ENCODE measurements around the gene ATP7B.

Gene ATP7B

DNA sequence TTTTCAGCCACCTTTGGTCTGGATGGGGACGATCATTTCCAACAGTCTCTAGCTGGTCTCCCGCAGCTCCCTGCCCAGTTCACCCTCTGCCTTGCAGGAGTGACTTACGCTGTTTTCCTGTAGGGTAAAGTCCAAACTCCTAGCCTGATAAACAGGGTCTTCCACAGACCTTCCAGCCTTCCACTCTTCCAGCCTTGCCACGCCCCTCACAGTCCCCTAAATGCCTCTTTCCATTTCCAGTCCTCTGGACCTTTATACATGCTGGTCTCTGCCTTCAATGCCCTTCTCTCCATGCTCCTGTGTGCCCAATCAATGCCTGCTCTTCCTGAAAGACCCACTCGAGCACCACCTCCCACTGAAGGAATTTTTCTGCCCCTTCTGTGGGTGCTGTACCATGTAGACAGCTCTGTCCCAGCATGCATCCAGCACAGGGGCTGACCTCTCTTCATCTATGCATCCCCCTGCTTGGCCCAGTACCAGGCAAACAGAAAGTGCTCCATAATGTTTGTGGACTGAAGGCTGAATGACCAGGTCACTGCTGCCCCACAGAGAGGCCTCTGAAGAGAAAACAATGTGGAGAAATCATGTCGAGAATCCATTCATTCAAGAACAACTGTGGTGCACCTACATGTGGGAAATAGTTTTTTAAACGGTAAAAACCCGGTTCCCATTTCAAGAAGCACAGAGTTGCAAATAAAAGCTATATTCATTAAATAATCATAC, 4.6 kb downstream of the ATP7B start:
- no peak overlapping the region for H3K9ac ChIP-seq (ENCODE audit: low read depth, low read length)
- H3K9me3 ChIP-seq (ENCODE audit: insufficient read depth, low read depth, low read length) = no peaks in the 10 kb centered on the region
- H3K27ac ChIP-seq (ENCODE audit: low read depth, low read length) = no peak overlapping the region
- WGBS = 89% methylated on average over 8 of the region's 8 CpGs
- peaks cover 26% of the 10 kb centered on the region for H3K27me3 ChIP-seq (ENCODE audit: insufficient read depth, low read length)
- no peaks in the 10 kb centered on the region for H3K4me1 ChIP-seq (ENCODE audit: insufficient read depth, low read length)
- no peaks in the 10 kb centered on the region for H3K36me3 ChIP-seq (ENCODE audit: insufficient read depth, low read length)
- no peak overlapping the region for H3K4me3 ChIP-seq (ENCODE audit: low read length)

DNA sequence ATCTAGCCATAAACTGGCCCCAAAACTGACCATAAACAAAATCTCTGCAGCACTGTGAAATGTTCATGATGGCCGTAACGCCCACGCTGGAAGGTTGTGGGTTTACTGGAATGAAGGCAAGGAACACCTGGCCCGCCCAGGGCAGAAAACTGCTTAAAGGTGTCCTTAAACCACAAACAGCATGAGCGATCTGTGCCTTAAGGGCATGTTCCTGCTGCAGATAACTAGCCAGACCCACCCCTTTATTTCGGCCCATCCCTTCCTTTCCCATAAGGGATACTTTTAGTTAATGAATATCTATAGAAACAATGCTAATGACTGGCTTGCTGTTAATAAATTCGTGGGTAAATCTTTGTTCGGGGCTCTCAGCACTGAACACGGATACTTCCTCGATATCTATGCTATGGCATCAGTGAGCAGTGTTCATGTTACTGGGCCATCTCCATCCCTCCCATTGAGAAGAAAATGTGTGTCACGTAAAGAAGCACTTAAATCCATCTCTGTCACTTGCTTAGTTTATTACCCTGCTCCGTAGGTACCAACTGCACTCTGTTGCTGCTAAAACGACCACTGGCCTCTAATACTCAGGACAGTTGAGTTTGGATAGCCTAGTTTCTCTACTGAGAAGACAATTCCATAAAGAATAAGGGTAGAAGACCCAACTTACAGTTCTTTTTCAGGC, 5.3 kb downstream of the ATP7B start:
- 91% methylated on average over 12 of the region's 13 CpGs for WGBS
- Histone ChIP-seq H3K9ac (ENCODE audit: low read depth, low read length) (no peak overlapping the region), H3K27me3 (ENCODE audit: insufficient read depth, low read length) (peaks cover 21% of the 10 kb centered on the region), H3K27ac (ENCODE audit: low read depth, low read length) (no peak overlapping the region), H3K36me3 (ENCODE audit: insufficient read depth, low read length) (no peaks in the 10 kb centered on the region), H3K4me3 (ENCODE audit: low read length) (no peak overlapping the region), H3K4me1 (ENCODE audit: insufficient read depth, low read length) (peaks cover 3% of the 10 kb centered on the region; the same call in 1 of the 2 replicates), H3K9me3 (ENCODE audit: insufficient read depth, low read depth, low read length) (no peaks in the 10 kb centered on the region)

DNA sequence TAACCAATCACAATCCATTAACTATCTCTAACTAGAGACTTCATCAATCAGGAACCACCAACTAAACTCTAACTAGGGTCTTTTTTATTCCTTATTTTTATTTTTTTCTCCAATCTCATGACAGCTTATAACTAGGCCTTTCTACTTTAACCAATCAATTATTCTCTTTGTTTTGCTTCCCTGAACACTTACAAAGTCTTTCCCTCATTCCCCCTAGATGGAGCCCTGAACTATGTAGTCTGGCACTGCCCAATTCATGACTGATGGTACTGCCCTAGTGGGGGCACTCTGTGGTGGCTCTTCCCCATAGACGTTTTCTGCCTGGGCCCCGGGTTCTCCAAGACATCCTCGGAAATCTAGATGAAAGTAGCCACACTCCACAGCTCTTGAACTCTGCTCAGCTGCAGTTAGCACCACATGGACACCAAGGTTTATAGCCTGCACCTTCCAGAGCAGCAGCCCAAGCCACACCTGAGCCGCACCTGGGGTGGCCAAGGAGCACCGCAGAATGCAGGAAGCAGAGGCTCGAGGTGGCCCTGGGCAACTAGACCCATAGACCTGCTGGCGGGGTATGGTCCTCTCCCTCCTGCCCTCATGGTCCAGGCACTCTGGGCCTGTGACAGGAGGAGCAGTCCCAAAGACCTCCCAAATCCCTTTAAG, 6.6 kb downstream of the ATP7B start:
- 95% methylated on average over 7 of the region's 7 CpGs for WGBS
- Histone ChIP-seq H3K27ac (ENCODE audit: low read depth, low read length) (no peak overlapping the region), H3K9me3 (ENCODE audit: insufficient read depth, low read depth, low read length) (no peaks in the 10 kb centered on the region), H3K36me3 (ENCODE audit: insufficient read depth, low read length) (no peaks in the 10 kb centered on the region), H3K9ac (ENCODE audit: low read depth, low read length) (no peak overlapping the region), H3K4me1 (ENCODE audit: insufficient read depth, low read length) (peaks cover 3% of the 10 kb centered on the region; the same call in 1 of the 2 replicates), H3K4me3 (ENCODE audit: low read length) (no peak overlapping the region), H3K27me3 (ENCODE audit: insufficient read depth, low read length) (peaks cover 8% of the 10 kb centered on the region)

DNA sequence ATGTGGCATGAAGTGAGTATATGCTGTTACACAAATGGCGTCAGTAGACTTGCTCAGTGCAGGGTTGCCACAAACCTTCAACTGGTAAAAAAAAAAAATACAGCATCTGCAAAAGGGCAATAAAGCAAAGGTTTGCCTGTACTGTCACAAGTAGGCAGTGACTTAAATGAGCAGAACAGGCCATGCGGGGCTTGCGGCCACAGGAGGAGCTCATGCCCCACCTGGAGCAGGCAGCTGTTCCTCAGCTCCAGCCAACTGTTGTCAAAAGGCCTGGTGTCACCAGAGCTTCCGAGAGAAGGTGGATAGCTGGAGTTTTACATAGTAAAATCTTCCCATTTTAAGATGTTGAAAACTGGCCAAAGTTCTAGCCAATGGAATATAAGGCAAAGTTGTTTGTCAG, 7.7 kb downstream of the ATP7B start:
- Histone ChIP-seq H3K36me3 (ENCODE audit: insufficient read depth, low read length) (no peaks in the 10 kb centered on the region), H3K4me3 (ENCODE audit: low read length) (no peak overlapping the region), H3K4me1 (ENCODE audit: insufficient read depth, low read length) (peaks cover 14% of the 10 kb centered on the region), H3K9ac (ENCODE audit: low read depth, low read length) (no peak overlapping the region), H3K27me3 (ENCODE audit: insufficient read depth, low read length) (no peaks in the 10 kb centered on the region), H3K27ac (ENCODE audit: low read depth, low read length) (no peak overlapping the region), H3K9me3 (ENCODE audit: insufficient read depth, low read depth, low read length) (no peaks in the 10 kb centered on the region)
- WGBS = 87% methylated on average over 4 of the region's 4 CpGs

DNA sequence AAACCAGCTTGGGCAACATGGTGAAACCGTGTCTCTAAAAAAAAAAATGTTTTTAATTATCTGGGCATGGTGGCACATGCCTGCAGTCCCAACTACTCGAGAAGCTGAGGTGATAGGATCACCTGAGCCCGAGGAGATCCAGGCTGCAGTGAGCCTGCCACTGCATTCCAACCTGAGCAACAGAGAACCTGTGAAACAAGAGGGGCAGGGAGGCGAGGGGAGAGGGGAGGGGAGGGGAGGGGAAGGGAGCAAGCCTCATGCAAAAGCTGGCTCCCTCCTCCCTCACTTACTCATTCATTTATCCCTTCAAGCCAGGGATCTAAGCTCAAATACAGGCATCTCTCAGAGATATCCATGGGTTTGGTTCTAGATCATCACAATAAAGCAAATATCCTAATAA, 8.9 kb downstream of the ATP7B start:
- WGBS = 60% methylated on average over 3 of the region's 4 CpGs
- Histone ChIP-seq H3K4me1 (ENCODE audit: insufficient read depth, low read length) (peaks cover 24% of the 10 kb centered on the region), H3K9ac (ENCODE audit: low read depth, low read length) (no peak overlapping the region), H3K27me3 (ENCODE audit: insufficient read depth, low read length) (no peaks in the 10 kb centered on the region), H3K4me3 (ENCODE audit: low read length) (no peak overlapping the region), H3K36me3 (ENCODE audit: insufficient read depth, low read length) (no peaks in the 10 kb centered on the region), H3K9me3 (ENCODE audit: insufficient read depth, low read depth, low read length) (no peaks in the 10 kb centered on the region), H3K27ac (ENCODE audit: low read depth, low read length) (no peak overlapping the region)

- H3K4me1 ChIP-seq (ENCODE audit: insufficient read depth, low read length) = peaks cover 24% of the 10 kb centered on the region
- no peaks in the 10 kb centered on the region for H3K36me3 ChIP-seq (ENCODE audit: insufficient read depth, low read length)
- H3K9me3 ChIP-seq (ENCODE audit: insufficient read depth, low read depth, low read length) = no peaks in the 10 kb centered on the region
- H3K9ac ChIP-seq (ENCODE audit: low read depth, low read length) = no peak overlapping the region
- H3K4me3 ChIP-seq (ENCODE audit: low read length) = no peak overlapping the region
- H3K27ac ChIP-seq (ENCODE audit: low read depth, low read length) = no peak overlapping the region
- no peaks in the 10 kb centered on the region for H3K27me3 ChIP-seq (ENCODE audit: insufficient read depth, low read length)
- 73% methylated on average over 3 of the region's 3 CpGs for WGBS
Observed at GRCh38 chr13:52001120-52001731, 10.0 kb downstream of the ATP7B start.

DNA sequence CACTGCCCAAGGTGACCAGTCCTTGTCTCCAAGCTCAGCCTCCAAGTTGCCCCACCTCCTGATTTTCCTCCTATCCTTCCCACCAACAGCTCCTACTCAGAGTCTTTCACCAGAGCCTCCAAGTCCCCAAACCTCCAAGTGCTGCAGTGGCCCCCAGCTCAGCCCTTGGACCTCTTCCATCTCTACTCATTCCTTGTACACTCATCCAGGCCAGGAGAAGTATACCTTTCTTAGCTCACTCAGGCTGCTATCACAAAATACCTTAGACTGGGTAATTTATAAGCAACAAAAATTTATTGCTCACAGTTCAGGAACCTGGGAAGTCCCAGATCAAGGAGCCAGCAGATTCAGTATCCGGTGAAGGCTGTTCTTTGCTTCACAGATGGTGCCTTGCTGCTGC, 11.3 kb downstream of the ATP7B start:
- no peak overlapping the region for H3K27ac ChIP-seq (ENCODE audit: low read depth, low read length)
- H3K27me3 ChIP-seq (ENCODE audit: insufficient read depth, low read length) = no peaks in the 10 kb centered on the region
- H3K9ac ChIP-seq (ENCODE audit: low read depth, low read length) = no peak overlapping the region
- H3K4me3 ChIP-seq (ENCODE audit: low read length) = no peak overlapping the region
- H3K36me3 ChIP-seq (ENCODE audit: insufficient read depth, low read length) = no peaks in the 10 kb centered on the region
- 85% methylated on average over 1 of the region's 1 CpG for WGBS
- no peaks in the 10 kb centered on the region for H3K9me3 ChIP-seq (ENCODE audit: insufficient read depth, low read depth, low read length)
- H3K4me1 ChIP-seq (ENCODE audit: insufficient read depth, low read length) = peaks cover 24% of the 10 kb centered on the region

DNA sequence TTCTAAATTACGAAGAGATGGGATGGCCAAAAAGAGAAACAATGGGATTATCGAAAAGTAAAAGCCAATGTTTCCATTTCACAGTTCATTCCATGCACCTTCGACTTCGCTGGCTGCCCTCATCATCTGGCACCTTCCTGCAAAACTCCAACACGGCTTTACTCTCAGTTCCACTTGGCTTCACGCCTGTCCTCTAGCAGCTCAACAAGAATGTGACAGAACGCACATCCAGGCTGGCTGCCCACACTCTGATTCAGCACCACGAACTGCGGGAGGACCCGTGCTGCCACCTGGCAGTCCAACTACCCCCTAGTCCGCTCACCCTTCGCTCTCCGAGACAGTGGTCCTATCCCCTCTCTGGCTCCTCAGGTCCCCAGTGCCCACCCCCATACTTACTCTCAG, 11.7 kb downstream of the ATP7B start:
- no peaks in the 10 kb centered on the region for H3K36me3 ChIP-seq (ENCODE audit: insufficient read depth, low read length)
- 87% methylated on average over 13 of the region's 13 CpGs for WGBS
- no peaks in the 10 kb centered on the region for H3K9me3 ChIP-seq (ENCODE audit: insufficient read depth, low read depth, low read length)
- no peaks in the 10 kb centered on the region for H3K27me3 ChIP-seq (ENCODE audit: insufficient read depth, low read length)
- peaks cover 24% of the 10 kb centered on the region for H3K4me1 ChIP-seq (ENCODE audit: insufficient read depth, low read length)
- no peak overlapping the region for H3K9ac ChIP-seq (ENCODE audit: low read depth, low read length)
- H3K4me3 ChIP-seq (ENCODE audit: low read length) = no peak overlapping the region
- H3K27ac ChIP-seq (ENCODE audit: low read depth, low read length) = no peak overlapping the region

GRCh38 chr13:51998723-51999509, 12.3 kb downstream of the ATP7B start:
- WGBS = 50% methylated on average over 6 of the region's 6 CpGs
- Histone ChIP-seq H3K9ac (ENCODE audit: low read depth, low read length) (no peak overlapping the region), H3K4me1 (ENCODE audit: insufficient read depth, low read length) (peaks cover 24% of the 10 kb centered on the region), H3K27me3 (ENCODE audit: insufficient read depth, low read length) (no peaks in the 10 kb centered on the region), H3K27ac (ENCODE audit: low read depth, low read length) (no peak overlapping the region; the same call in 1 of the 2 replicates), H3K4me3 (ENCODE audit: low read length) (no peak overlapping the region), H3K36me3 (ENCODE audit: insufficient read depth, low read length) (no peaks in the 10 kb centered on the region), H3K9me3 (ENCODE audit: insufficient read depth, low read depth, low read length) (no peaks in the 10 kb centered on the region)

DNA sequence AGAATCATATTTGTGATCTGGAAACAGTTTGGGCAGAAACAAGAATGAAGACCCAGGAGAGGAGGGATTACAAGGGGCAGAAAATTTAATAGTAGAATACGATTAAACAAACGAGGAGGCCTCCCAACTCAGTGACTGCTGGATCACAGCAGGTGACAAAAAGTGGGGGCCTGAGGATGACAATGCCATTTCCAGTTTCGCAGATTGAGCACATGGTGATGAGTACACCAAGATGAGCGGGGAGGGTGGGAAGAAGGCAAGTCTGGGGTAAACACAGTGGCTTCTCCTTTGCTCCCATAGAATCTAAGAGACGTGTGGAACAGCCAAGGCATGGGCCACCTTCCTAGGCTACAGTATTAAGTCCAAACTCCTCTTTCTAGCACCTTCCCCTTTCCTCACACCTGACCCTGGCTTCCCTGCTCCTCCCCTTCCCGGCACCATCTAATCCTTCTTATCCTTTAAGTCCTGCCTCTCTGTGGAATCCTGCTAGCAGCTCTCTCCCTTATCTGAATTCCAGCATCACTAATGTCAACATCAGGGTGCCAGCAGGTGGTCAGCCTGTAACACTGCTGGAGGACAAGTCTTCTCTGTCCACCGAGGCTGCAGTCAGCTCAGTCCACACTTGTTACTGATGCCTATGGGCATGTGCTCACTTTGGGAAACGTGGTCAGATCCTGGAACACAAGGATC, 13.5 kb downstream of the ATP7B start:
- Histone ChIP-seq H3K4me1 (ENCODE audit: insufficient read depth, low read length) (peaks cover 24% of the 10 kb centered on the region), H3K27ac (ENCODE audit: low read depth, low read length) (no peak overlapping the region), H3K4me3 (ENCODE audit: low read length) (no peak overlapping the region), H3K9me3 (ENCODE audit: insufficient read depth, low read depth, low read length) (no peaks in the 10 kb centered on the region), H3K27me3 (ENCODE audit: insufficient read depth, low read length) (no peaks in the 10 kb centered on the region), H3K9ac (ENCODE audit: low read depth, low read length) (no peak overlapping the region), H3K36me3 (ENCODE audit: insufficient read depth, low read length) (no peaks in the 10 kb centered on the region)
- 63% methylated on average over 8 of the region's 8 CpGs for WGBS
